ENCODE measurements around the gene CCHCR1.
A peak's percentile ranks its signal among the peaks of the same experiment; 100 is the strongest.

CCHCR1 gene

GRCh38 chr6:31096656-31097055, 60.9 kb downstream of the CCHCR1 start:
- no peak for DNase-seq

- DNase-seq = no peak
Measured at GRCh38 chr6:31096215-31096614, 61.4 kb downstream of the CCHCR1 start.

- peak; percentile 30 to 43 for DNase-seq
Measured at GRCh38 chr6:31094389-31094881, 63.2 kb downstream of the CCHCR1 start.

- DNase-seq = no peak
Measured at GRCh38 chr6:31092769-31093505, 64.7 kb downstream of the CCHCR1 start.

All from CD4-positive, alpha-beta T cell treated with Interleukin-1 beta for 1 hour (primary cell).